GM12873 (cell line): Measurements from ENCODE around the gene LGR6.

ENCODE experiments used
- TF ChIP-seq, protein P1 (sequence below): IDR thresholded peaks from 2 replicates; pipeline ENCODE4 v1.5.1; 2012; ENCODE audit warnings: low read depth, mild to moderate bottlenecking, moderate library complexity, low read length, control low read depth; ENCODE audit not compliant: insufficient read depth; ENCODE audit errors: missing control alignments

Gene LGR6

DNA sequence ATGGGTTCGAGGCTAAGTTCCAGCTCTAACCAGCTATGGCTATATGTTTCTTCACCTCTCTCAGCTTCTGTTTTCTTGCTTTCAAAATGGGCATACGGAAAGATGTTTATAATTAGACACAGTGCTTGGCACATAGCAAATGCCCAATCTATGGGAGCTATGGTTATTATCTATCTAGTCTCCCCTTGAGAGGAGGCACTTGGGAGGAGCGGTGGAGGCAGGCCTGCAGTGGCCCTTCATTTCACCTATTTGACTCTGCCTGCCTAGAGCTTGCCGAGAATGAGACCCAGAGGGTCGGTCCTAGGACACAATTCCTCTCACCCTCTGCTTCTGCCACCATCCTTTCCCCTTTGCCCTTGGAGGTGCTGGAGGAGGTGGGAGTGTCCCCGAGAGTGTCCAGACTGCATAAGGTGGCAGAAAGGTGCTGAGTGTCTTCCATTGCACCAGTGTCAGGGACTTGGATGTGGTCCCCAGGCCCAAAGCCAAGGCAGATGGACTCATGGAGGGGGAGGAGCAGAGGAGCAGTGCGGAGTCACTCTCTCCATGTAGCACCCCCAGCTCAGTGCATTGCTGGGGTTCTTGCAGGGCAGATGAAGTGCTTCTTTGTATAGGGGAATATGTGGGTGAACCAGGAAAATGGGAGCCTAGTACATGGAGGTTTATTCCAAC is 9.0 kb downstream of the LGR6 start:
- TF ChIP-seq, protein P1, sequence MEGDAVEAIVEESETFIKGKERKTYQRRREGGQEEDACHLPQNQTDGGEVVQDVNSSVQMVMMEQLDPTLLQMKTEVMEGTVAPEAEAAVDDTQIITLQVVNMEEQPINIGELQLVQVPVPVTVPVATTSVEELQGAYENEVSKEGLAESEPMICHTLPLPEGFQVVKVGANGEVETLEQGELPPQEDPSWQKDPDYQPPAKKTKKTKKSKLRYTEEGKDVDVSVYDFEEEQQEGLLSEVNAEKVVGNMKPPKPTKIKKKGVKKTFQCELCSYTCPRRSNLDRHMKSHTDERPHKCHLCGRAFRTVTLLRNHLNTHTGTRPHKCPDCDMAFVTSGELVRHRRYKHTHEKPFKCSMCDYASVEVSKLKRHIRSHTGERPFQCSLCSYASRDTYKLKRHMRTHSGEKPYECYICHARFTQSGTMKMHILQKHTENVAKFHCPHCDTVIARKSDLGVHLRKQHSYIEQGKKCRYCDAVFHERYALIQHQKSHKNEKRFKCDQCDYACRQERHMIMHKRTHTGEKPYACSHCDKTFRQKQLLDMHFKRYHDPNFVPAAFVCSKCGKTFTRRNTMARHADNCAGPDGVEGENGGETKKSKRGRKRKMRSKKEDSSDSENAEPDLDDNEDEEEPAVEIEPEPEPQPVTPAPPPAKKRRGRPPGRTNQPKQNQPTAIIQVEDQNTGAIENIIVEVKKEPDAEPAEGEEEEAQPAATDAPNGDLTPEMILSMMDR: no peak

GRCh38 chr1:202203238-202204039 is 9.8 kb downstream of the LGR6 start:
- TF ChIP-seq, protein P1: no peak

- TF ChIP-seq, protein P1: no peak
Observed at GRCh38 chr1:202204065-202204464, 10.5 kb downstream of the LGR6 start.

DNA sequence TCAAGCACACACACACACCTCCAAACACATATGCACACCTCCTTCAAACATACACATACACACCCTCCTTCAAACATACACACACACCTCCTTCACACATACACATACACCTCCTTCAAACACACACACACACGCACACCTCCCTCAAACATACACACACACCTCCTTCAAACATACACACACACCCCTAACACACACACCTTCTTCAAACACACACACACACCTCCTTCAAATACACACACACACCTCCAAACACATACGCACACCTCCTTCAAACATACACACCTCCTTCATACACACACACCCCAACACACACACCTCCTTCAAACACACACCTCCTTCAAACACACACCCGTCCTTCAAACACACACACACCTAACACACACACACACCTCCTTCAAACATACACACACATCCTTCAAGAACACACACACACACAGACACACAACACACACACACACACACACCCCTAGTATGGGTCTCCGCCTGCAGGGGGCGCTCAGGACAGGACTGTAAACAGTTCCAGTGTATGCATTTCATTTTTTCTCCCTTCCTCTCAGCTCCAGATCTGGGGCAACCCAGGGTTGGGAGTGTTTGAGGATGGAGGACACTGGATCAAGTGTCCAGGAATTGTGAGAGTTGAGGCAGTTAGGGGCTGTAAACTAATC is 12.1 kb downstream of the LGR6 start:
- TF ChIP-seq, protein P1: peak; percentile 29

DNA sequence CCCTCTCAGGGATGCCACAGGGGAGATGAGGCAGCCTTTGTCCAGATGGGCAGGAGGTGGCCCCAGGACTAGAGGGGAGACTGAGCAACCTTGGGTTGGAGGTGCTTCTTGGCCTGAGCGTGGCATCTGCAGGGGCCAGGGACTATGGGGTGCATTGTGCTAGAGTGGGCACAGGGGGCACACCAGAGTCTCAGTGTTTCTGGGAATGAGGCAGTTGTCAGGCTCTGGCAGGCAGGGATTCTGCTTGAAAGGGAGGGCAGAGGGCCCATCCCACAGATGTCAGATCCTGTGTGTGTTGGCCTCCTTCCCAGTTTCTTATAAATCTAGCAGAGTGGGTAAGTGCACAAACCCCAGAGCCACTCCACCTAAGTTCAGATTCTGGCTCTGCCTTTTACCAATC is 13.7 kb downstream of the LGR6 start:
- TF ChIP-seq, protein P1: no peak

DNA sequence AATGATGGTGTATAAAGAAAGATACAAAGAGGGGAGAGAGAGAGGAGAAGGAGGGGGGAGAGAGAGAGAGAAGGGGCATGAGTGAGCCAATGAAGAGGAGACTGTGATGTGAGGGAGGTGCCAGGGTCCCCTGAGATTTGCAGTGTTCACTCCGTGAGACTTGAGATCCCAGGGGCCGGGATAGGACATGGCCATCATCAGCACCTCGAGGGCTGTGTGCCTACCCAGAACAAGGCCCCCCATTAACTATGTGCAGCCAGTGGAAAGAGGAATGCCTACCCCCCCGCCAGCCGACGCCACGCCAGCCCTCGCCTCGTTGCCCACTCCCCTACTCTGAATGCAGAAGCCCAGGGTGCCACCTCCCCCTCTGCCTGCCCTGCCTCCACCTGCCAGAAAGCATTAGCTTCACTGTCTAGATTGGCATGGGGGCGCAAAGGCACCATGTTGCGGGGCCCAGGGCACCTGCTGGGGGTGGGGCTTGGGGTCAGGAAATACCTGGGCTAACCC is 14.8 kb downstream of the LGR6 start:
- TF ChIP-seq, protein P1: no peak

DNA sequence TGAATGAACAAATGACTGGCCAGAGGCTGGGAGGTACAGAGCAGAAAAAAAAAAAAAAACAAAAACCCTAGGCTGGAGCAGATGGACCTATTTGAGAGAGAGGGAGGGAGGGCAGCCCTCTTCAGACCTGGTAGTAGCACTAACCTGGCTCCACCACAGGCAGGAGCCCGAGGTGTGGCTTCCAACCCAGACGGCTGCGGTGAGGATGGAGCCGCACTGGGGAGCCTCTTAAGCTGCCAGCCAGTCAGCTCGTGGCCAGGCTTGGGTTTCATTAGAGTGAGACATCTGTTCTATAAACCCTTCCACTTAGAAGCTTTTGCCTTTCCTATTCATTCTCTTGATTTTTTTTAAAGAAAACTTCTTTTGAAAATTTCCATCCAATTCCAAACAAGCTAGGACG is 16.8 kb downstream of the LGR6 start:
- TF ChIP-seq, protein P1: no peak
